GM21367 (cell line): ENCODE data around the gene ELFN2.

ENCODE experiments used
- ATAC-seq: cut with Tn5 transposase; IDR thresholded peaks from one replicate; pipeline ENCODE4 v1.9.1; 2021; ENCODE audit not compliant: unreplicated experiment

The ELFN2 gene

GRCh38 chr22:37363261-37363992, 63.9 kb downstream of the ELFN2 start:
- ATAC-seq, result no peak

GRCh38 chr22:37362621-37363020, 64.7 kb downstream of the ELFN2 start:
- ATAC-seq, result no peak

GRCh38 chr22:37358917-37359316, 68.4 kb downstream of the ELFN2 start:
- no peak for ATAC-seq

GRCh38 chr22:37358386-37358785, 68.9 kb downstream of the ELFN2 start:
- ATAC-seq, result no peak

GRCh38 chr22:37357446-37358075, 69.7 kb downstream of the ELFN2 start:
- no peak for ATAC-seq

GRCh38 chr22:37356922-37357321, 70.4 kb downstream of the ELFN2 start:
- no peak for ATAC-seq

- no peak for ATAC-seq
These were observed 72.1 kb downstream of the ELFN2 start for GRCh38 chr22:37355174-37355573.

GRCh38 chr22:37354670-37355069, 72.6 kb downstream of the ELFN2 start:
- ATAC-seq, result no peak

GRCh38 chr22:37354261-37354660, 73.0 kb downstream of the ELFN2 start:
- no peak for ATAC-seq

- no peak for ATAC-seq
These were observed 73.4 kb downstream of the ELFN2 start for GRCh38 chr22:37353839-37354238.

GRCh38 chr22:37352481-37352880, 74.8 kb downstream of the ELFN2 start:
- ATAC-seq, result no peak

- no peak for ATAC-seq
These were observed 76.0 kb downstream of the ELFN2 start for GRCh38 chr22:37351232-37351631.

- no peak for ATAC-seq
These were observed 78.0 kb downstream of the ELFN2 start for GRCh38 chr22:37349043-37349814.

GRCh38 chr22:37346505-37346895, 80.8 kb downstream of the ELFN2 start:
- ATAC-seq, result no peak

GRCh38 chr22:37345863-37346504, 81.3 kb downstream of the ELFN2 start:
- ATAC-seq, result no peak

GRCh38 chr22:37344735-37345449, 82.4 kb downstream of the ELFN2 start:
- no peak for ATAC-seq

GRCh38 chr22:37343863-37344734, 83.2 kb downstream of the ELFN2 start:
- ATAC-seq, result no peak

- ATAC-seq, result no peak
These were observed 83.9 kb downstream of the ELFN2 start for GRCh38 chr22:37343348-37343747.

- ATAC-seq, result no peak
These were observed 85.2 kb downstream of the ELFN2 start for GRCh38 chr22:37342065-37342464.
